Head of caudate nucleus (tissue), 42 donors: ENCODE data around the gene SLC9A7.
"Not testable (repeated sequence)": the region's sequence is repeated elsewhere in the genome, so short reads cannot be mapped to it uniquely, and the experiment has no call there.

Experiments
- DNase-seq, 42 donors: peaks; one replicate each; pipeline versions ENCODE4 v3.0.0 to v3.0.0-alpha.2; 2020 to 2021; ENCODE audit warnings: mixed read lengths in 7 of 42
- intact Hi-C: fragments of 100-400 bp; cut with DNase I; formaldehyde crosslinking; loops from one replicate; pipeline ENCODE4 v1.15.0; 2022

SLC9A7 gene

DNA sequence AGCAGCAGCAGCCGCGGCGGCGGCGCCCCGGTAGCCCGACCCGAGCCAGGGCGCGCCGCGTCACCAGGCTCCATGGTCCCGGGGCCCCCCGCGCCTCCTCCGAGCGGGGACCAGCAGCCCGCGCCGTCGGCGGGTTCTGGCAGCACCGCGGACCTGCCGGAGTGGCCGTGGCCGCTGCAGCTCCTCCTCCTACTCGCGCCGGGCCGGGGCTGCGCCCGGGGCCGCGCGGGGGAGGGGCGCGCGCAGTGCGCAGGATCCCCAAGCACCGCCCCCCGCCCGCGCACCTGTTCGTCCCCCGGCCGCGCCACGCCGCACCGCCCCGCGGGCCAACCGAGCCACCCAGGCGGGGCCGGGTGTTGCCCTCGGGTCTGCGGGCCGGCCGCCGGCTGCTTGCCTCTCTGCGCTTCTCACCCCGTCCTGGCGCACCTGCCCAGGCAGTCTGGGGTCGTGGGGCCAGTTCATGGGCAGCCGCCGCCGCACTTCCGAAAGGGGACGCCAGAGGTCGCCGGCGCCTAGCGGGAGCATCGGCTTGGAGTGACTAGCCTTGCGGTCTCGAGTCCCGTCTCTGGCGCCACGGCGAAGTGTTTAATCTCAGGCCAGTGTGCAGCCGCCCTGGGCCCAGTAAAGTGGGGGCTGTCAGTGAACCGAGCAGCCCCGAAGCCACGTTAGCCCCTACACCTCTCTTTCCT, at the start of gene SLC9A7:
TSS of gene SLC9A7 (minus strand) at position 163 of the 689 bp plus-strand sequence. CDS start at position 74, 89 bp downstream.
- intact Hi-C loops = no loop called here
- DNase-seq = peak; percentile 38 to 83 (median 66)

DNA sequence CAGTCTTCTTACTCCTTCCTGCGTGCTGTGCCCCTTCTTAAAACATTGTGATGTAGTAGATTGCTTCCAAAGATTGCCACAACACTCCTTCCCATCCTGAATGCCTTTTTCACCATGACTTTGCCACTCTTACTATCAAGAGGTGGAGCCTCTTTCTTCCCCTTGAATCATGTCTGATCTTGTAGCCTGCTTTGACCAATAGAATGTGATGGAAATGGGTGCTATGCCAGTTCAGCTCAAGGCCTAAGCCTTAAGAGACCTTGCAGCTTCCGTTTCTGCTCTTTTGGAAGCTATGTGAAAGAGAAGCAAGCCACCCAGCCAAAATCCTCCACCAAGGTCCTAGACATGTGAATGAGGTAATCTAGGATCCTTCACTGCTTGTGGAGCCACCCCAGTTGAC, 46.4 kb upstream of the SLC9A7 start:
- DNase-seq = no peak
- intact Hi-C loops = no loop called here

DNA sequence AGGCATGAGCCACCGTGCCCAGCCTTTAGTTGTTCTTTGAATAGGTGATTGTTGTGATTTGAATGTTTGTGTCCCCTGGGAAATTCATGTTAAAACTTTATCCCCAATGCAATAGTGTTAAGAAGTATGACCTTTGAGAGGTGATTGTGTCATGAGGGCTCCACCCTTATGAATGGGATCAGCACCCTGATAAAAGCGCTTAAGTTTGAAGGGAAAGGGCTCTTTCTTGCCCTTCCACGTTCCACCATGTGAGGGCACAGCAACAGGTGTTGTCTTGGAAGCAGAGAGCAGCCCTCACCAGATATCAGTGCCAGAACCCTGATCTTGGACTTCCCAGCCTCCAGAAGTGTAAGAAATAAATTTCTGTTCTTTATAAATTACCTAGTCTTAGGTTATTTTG, 44.2 kb upstream of the SLC9A7 start:
- no peak for DNase-seq
- intact Hi-C loops = no loop called here

DNA sequence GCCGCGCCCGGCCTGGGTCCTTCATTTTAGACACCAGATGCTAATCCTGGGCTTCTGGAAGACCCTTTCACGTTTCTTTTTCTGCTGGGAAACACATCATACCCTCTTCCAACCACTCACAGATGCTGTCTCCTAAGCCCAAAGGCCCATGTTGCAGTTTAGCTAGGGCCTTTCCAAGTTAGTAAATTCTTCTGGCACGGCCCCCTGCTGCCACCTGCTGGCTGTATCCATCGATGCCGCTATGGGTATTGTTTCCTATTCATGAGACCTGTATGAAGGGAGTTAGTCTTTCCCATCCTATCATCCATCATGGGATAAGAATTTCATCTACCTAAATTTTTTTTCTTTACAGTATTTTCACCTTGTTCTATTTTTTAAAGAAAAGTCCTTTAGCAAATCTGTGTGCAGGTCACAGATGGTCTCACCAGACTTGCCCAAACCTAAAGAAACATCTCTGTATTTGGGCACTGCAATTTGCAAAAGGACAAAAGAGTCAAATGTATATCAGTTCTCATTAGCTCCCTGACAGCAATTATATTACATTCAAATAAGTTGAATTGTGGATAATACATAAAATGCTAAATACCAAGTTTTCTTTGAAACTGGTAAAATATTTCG, 37.8 kb upstream of the SLC9A7 start:
- intact Hi-C loops = no loop called here
- peak; percentile 43 to 87 (median 78) for DNase-seq

DNA sequence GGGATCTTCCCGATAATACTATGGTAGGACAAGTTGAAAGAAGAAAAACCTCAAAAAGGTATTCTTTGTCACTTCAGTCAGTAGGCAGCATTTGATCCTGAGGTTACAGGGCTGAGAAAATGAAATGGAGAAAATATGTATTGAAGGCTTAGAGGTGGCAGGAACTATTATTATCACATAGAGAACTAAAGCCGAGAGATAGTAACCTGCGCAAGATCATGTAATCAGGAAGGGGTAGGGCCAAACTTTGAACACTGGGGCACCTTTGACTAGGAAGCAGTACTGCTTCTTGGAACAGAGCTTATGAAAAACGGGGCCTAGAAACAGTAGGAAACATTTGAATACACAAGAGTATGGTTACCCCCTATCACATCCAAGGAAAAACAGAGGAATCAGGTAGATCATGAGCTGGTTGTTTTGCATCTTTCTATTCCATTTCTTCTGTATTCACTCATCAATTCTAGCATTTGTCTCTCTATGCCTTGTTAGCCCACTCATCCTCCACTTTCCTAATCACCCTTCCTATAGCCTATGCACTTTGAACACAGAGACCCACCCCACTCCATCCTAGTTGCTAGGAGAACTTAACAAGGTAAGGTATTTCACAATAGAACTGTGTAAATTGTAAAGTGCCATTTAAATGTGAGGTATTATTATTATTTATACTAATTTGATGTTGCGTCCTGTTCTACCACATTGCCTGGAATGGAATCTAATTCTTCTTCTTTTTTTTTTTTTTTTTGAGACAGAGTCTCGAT, 34.6 kb upstream of the SLC9A7 start:
- intact Hi-C loops = no loop called here
- no peak for DNase-seq

DNA sequence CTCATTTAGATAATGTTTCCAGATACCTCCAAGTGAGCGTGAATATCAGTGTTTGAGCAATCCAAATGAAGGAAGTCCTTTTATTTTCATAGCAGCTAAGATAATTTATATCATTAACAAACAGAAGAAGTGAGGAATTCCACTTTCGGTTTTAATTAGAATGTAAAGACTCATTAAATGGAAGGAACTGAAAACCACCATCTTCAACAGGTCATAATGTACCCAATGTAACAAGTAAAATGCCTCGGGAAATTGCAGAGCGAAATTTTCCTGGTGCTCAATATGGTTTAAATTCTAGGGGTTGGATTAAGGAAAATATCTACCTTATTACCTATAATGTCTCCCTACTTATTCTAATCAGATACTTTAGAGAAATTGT, 33.9 kb upstream of the SLC9A7 start:
- DNase-seq = no peak
- intact Hi-C loops = no loop called here

DNA sequence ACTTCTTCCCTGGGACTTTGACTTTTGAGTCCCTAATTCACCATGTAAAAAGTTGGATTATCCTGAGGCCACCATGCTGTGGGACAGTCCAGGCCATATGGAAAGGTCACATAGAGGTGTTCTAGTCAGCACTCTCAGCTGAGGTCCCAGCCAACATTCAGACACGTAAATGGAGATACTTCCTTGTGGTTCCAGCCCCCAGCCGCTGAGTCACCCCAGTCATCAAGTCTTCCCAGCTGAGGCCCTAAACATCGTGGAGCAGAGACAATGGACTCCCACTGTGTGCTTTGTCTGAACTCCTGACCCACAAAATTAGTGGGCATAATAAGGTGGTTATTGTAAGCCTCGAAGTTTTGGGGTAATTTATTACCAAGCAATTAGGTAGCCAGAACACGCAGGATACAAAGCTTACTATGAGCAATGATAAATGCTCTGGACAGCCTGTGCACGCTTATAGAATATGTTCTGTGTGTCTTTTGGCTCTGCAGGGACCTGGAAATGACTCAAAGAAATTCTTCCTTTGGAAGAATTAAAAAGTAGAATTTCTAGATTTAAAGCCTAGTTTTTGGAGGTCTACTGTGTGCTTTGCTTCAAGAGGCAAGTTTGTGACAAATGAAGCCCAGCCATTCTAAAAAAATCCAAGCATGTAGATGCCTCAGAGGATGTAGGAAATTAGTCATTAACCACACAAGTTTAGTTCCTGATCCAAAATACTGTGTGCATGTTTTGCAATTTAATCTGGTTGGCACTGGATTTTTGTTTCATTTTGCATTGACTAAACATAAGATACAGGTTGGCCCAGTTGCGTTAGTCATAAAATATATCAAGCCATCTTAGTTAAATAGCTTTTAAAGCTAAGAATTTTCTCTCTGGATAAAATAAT, 33.2 kb upstream of the SLC9A7 start:
- intact Hi-C loops = no loop called here
- DNase-seq = peak in 1 of 42 donors; percentile 1

DNA sequence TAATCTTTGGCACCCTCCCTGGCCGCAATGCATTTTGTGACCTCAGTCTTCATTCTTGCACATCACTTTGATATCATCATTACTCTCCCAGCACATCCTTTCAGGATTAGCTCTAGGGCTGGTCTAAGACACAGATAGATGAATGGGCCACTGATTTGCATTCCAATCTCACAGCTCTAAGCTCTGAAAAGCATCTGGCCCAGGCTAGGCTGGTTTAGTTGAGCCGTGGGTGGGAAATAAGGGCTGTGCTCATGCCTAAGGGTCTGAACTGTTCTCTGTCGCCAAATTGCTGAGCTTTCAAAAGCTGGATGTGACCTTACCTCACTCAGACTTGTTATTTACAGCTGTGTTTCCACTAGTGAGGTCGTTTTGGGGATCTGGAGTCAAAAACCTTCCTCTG, 30.0 kb upstream of the SLC9A7 start:
- intact Hi-C loops = no loop called here
- DNase-seq = no peak

DNA sequence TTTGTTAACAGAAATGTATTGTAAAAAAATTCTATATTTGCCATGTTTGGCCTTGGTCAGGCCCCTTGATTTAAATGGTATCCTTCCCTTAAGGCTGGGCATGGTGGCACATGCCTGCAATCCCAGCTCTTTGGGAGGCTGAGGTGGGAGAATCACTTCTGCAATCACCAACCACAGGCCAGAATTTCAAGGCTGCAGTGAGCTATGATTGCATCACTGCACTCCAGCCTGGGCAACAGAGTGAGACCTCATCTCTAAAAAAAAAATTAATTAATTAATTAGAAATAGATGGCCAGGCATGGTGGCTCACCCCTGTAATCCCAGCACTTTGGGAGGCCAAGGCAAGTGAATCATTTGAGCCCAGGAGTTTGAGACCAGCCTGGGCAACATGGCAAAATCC, 25.5 kb upstream of the SLC9A7 start:
- intact Hi-C loops, DNase-seq: not testable (repeated sequence)

DNA sequence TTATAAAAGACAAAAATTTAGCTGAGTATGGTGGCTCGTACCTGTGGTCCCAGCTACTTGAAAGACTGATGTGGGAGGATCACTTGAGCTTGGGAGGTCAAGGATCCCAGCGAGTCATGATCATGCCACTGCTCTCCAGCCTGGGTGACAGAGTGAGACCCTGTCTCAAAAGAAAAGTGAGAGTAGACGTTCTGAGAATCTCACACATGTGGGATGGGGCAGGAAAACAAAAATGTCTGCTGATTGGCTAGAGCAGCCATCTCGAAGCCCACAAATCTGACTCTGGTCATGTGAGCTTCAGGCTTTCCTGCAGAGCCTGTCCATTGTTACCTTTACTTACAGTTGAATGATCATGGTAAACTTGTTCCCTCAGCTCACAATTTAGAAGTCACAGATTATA, 23.1 kb upstream of the SLC9A7 start:
- no peak for DNase-seq
- intact Hi-C loops = no loop called here

DNA sequence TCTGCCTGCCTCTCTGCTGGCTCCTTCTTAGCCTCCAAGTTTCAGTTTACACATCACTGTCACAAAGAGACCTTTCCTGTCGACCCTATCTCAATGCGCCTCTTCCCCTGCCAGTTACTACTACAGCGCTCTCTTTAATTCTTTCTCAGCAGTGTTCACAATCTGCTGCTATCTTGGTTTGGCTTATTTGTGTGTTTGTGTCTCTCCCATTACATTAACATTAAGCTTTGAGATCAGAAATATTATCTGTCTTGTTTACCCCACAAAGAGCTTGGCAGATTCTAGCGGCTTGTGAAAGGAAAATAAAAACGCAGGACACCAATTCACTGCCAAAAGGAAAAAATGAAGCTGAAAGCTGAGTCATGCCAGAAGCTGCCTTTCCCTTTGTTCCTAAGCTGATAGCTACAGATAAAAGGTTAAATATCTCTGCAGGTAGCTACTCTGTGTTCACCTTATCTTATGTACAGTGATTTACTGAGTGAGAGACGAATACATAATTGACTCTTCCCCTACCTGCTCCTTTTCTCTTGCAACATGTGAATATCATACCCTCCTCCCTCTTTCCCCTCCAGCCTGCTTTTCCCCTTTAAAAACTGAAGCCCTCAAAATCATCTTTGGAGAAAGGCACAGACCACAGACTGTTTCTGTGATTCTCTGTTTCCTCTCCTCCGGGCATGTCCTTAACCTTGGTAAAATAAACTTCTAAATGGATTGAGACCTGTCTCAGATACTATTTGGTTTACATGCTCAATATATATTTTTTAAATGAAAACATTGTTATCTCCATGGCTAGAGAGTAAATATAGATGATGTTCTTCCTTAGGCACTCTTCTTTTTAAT, 19.3 kb upstream of the SLC9A7 start:
- intact Hi-C loops = no loop called here
- DNase-seq = no peak

DNA sequence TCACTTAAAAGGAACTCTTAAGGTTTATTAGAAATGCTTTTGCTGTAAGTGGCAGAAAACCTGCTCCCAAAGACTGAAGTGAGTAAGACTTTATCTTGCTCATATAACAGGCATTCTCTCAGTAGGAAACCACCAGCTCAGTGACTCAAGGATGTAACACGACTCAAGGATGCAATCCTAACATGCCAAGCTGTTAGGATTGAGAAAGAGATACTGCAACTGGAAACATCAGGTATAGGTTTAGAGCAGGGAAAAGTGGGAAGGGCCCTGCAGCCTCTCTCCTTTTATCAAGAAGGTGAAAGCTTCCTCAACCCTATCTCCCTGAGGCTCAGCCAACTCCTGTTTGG, 11.9 kb upstream of the SLC9A7 start:
- DNase-seq = no peak
- intact Hi-C loops = no loop called here

DNA sequence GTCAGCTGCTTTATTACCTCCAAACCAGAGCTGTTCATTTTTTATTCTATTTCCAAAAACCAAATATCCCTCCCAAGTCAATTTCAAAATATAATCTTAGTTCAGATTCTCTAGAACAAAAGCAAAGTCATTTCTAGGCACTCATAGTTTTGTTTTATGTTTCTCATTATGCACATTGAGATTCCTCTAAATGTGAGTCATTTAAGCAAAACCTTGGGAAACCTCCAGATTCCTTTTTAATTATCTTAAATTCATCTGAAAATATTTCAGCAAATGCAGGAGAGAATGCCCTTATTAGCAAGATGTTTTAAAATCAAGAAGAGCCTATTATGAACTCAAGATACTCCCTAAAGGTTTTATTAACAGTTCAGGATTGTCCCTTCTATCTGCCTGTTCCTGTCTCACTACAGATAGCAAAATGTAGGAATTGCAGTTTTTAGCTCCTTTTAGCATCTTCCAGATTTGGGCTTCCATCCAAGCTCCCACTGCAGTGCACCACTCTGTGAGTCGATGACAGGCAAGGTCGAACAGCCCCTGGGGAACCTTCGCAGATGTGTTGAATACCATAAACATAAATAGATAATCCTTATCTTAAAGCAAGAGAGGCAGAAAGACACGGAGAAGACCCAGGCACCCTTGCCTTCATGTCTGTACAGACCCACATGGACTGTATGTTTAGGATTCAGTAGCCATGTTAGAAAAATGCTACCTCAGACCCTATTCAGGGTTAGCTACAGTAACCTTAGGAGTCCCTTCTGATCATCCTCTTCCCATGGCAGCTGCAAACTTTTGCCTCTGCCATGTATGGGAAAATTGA, 11.3 kb upstream of the SLC9A7 start:
- peak in 3 of 42 donors; percentile 12 to 15 (median 15) for DNase-seq
- intact Hi-C loops = no loop called here

DNA sequence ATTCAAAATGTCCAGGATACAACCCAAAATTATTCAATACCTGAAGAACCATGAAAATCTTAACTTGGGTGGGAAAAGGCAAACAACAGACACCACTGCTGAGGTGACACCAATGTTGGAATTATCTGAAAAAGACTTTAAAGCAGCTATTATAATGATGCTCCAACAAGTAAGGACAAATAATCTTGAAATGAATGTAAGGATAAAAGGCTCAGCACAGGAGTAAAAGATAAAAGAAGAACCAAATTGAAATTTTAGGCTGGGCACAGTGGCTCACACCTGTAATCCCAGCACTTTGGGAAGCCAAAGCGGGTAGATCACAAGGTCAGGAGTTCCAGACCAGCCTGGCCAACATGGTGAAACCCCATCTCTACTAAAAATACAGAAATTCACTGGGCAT, 4.0 kb upstream of the SLC9A7 start:
- no peak for DNase-seq
- intact Hi-C loops = no loop called here

DNA sequence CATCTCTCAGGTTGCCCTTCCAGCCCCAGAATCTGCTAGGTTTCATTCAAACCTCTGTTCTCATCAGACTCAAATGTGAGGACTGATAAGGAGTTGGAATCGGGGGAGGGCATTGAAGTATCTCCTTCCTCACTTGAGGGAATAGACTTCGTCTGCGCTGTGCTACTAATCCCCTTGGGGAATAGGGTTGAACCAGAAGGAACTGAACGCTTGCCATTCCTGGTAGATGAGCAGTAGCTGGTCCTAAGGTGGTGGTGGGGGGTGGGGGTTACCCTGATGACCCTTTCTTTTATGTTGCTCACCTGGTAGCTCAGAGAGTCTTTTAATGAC, 692 bp upstream of the SLC9A7 start:
- DNase-seq = no peak
- intact Hi-C loops = no loop called here

DNA sequence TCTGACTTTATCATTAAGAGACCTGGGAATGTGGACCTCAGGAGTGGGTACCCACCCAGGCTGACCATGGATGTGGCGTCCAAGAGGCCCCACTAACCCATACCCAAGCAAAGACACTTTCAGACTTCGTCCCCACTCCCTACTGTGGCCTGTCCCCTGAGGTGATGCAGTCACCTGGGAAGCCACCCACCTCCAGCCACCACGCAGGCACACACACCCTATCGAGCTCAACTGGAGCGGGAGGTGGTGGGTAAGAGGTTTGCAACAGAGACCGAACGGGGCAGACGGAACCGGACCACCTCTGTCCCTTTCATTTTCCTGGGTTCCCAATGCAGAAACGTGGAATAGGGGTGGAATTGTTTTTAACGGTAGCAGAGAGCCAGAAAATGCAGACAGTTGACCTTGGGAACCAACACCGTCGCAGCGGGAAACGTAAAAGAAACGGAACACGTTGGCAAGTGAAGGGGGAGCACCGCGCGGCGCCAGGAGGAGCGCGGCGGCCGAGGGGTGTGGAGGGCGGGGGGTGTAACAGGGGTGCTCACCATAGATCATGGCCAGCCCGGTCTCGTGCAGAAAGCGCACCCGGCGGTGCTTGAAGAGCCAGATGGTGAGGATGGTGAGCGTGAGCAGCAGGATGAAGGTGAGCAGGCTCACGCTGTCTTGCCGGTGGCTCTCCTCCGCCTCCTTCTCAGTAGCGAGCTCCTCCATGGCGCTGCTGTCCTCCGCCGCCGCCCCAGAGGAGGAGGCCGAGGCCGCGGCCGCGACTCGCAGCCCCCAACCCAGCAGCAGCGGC, 559 bp downstream of the SLC9A7 start:
- DNase-seq = peak in 26 of 42 donors; percentile 2 to 54 (median 22)
- intact Hi-C loops = no loop called here

DNA sequence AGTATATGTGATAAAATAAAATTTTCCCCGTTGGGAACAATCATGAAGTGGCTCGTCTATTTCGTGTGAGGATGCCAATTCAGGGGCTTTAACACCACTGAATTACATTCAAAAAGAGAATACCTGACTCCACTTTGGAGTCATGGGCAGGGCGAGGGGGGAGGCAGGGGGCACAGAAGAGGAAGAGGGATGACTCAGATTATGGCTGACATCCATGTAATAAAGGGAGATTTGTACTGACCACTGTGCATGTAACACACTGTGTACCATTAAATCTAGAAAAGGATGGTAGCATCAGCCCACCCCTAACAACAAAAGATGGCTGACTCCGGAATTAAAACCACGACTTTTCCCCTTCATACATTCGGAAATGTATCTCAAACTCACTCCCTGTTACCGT, 1.3 kb downstream of the SLC9A7 start:
- intact Hi-C loops = no loop called here
- no peak for DNase-seq
